Measurements from ENCODE around the gene TSPAN9.

The TSPAN9 gene

GRCh38 chr12:3289702-3290101 is 212.5 kb downstream of the TSPAN9 start:
- Histone ChIP-seq H4K20me1 (ENCODE audit: insufficient read depth, low read length) (no peaks in the 10 kb centered on the region), H2AFZ (ENCODE audit: low read length) (no peak overlapping the region), H3K27ac (ENCODE audit: low read depth, low read length, poor library complexity, severe bottlenecking) (no peak overlapping the region), H3K4me3 (ENCODE audit: low read depth, low read length, poor library complexity, severe bottlenecking) (no peak overlapping the region), H3K79me2 (ENCODE audit: insufficient read depth, low read length) (no peaks in the 10 kb centered on the region), H3K9me2 (ENCODE audit: low read depth, low read length) (no peaks in the 10 kb centered on the region), H3K4me2 (ENCODE audit: low read length) (no peak overlapping the region), H3K9ac (ENCODE audit: low read length) (no peak overlapping the region), H3K4me1 (ENCODE audit: insufficient read depth, low read length, severe bottlenecking) (no peaks in the 10 kb centered on the region), H3K27me3 (ENCODE audit: insufficient read depth, low read length) (no peaks in the 10 kb centered on the region; the same call in 1 of the 2 replicates), H3K9me3 (ENCODE audit: low read length) (no peaks in the 10 kb centered on the region), H3K36me3 (ENCODE audit: insufficient read depth, low read length) (no peaks in the 10 kb centered on the region), H3F3A (ENCODE audit: insufficient read depth, low read length) (no peaks in the 10 kb centered on the region)
- TF ChIP-seq EZH2 (IDR thresholded peaks at IDR 0.05; ENCODE audit: borderline replicate concordance, low read length) (no peak), CTCF (IDR thresholded peaks at IDR 0.05; ENCODE audit: low read length) (no peak)

GRCh38 chr12:3291939-3292338 is 214.8 kb downstream of the TSPAN9 start:
- no peak for TF ChIP-seq CTCF (IDR thresholded peaks at IDR 0.05; ENCODE audit: low read length)
- TF ChIP-seq EZH2 (IDR thresholded peaks at IDR 0.05; ENCODE audit: borderline replicate concordance, low read length), result no peak
- H2AFZ ChIP-seq (ENCODE audit: low read length), result no peak overlapping the region
- no peaks in the 10 kb centered on the region for H3K36me3 ChIP-seq (ENCODE audit: insufficient read depth, low read length)
- no peaks in the 10 kb centered on the region for H3K79me2 ChIP-seq (ENCODE audit: insufficient read depth, low read length)
- H3K4me1 ChIP-seq (ENCODE audit: insufficient read depth, low read length, severe bottlenecking), result no peaks in the 10 kb centered on the region
- no peaks in the 10 kb centered on the region for H3K9me2 ChIP-seq (ENCODE audit: low read depth, low read length)
- H3K9me3 ChIP-seq (ENCODE audit: low read length), result no peaks in the 10 kb centered on the region
- no peaks in the 10 kb centered on the region for H4K20me1 ChIP-seq (ENCODE audit: insufficient read depth, low read length)
- H3K4me3 ChIP-seq (ENCODE audit: low read depth, low read length, poor library complexity, severe bottlenecking), result no peak overlapping the region
- H3K4me2 ChIP-seq (ENCODE audit: low read length), result no peak overlapping the region
- H3K9ac ChIP-seq (ENCODE audit: low read length), result no peak overlapping the region
- H3K27me3 ChIP-seq (ENCODE audit: insufficient read depth, low read length), result peaks cover 5% of the 10 kb centered on the region; the same call in 1 of the 2 replicates
- no peak overlapping the region for H3K27ac ChIP-seq (ENCODE audit: low read depth, low read length, poor library complexity, severe bottlenecking)
- no peaks in the 10 kb centered on the region for H3F3A ChIP-seq (ENCODE audit: insufficient read depth, low read length)

- Histone ChIP-seq H3F3A (ENCODE audit: insufficient read depth, low read length) (no peaks in the 10 kb centered on the region), H3K27ac (ENCODE audit: low read depth, low read length, poor library complexity, severe bottlenecking) (no peak overlapping the region), H3K9me2 (ENCODE audit: low read depth, low read length) (no peaks in the 10 kb centered on the region), H3K9ac (ENCODE audit: low read length) (no peak overlapping the region), H3K4me2 (ENCODE audit: low read length) (no peak overlapping the region), H3K79me2 (ENCODE audit: insufficient read depth, low read length) (no peaks in the 10 kb centered on the region), H3K4me3 (ENCODE audit: low read depth, low read length, poor library complexity, severe bottlenecking) (no peak overlapping the region), H3K9me3 (ENCODE audit: low read length) (no peaks in the 10 kb centered on the region), H3K4me1 (ENCODE audit: insufficient read depth, low read length, severe bottlenecking) (no peaks in the 10 kb centered on the region), H2AFZ (ENCODE audit: low read length) (no peak overlapping the region), H3K27me3 (ENCODE audit: insufficient read depth, low read length) (peaks cover 5% of the 10 kb centered on the region; the same call in 1 of the 2 replicates), H4K20me1 (ENCODE audit: insufficient read depth, low read length) (no peaks in the 10 kb centered on the region), H3K36me3 (ENCODE audit: insufficient read depth, low read length) (no peaks in the 10 kb centered on the region)
- TF ChIP-seq EZH2 (IDR thresholded peaks at IDR 0.05; ENCODE audit: borderline replicate concordance, low read length) (no peak), CTCF (IDR thresholded peaks at IDR 0.05; ENCODE audit: low read length) (no peak)
Measured at GRCh38 chr12:3292677-3293412, 215.7 kb downstream of the TSPAN9 start.

Data from OCI-LY1 (cell line).